ENCODE results near the gene CENPA.
"Not testable (repeated sequence)": the region's sequence is repeated elsewhere in the genome, so short reads cannot be mapped to it uniquely, and the experiment has no call there.

The CENPA gene

GRCh38 chr2:26785431-26786206, at the start of gene CENPA:
Gene CENPA (plus strand): TSS chr2:26786056. CDS start chr2:26786197, 141 bp downstream.
- DNase-seq = peak; percentile 30 to 96 (median 88)

GRCh38 chr2:26737221-26737620, 48.6 kb upstream of the CENPA start:
- no peak for DNase-seq

- DNase-seq = no peak
Measured at GRCh38 chr2:26738481-26738880, 47.4 kb upstream of the CENPA start.

- DNase-seq = no peak
Measured at GRCh38 chr2:26739514-26739913, 46.3 kb upstream of the CENPA start.

- DNase-seq = no peak
Measured at GRCh38 chr2:26740346-26740745, 45.5 kb upstream of the CENPA start.

- DNase-seq = no peak
Measured at GRCh38 chr2:26740890-26741302, 45.0 kb upstream of the CENPA start.

GRCh38 chr2:26742048-26742770, 43.6 kb upstream of the CENPA start:
- DNase-seq = no peak

- DNase-seq = no peak
Measured at GRCh38 chr2:26743852-26744251, 42.0 kb upstream of the CENPA start.

- DNase-seq = no peak
Measured at GRCh38 chr2:26744953-26745352, 40.9 kb upstream of the CENPA start.

- DNase-seq = peak in 13 of 14 donors; percentile 10 to 83 (median 53)
Measured at GRCh38 chr2:26745609-26746327, 40.1 kb upstream of the CENPA start.

- no peak for DNase-seq
Measured at GRCh38 chr2:26746934-26747333, 38.9 kb upstream of the CENPA start.

GRCh38 chr2:26749787-26750420, 36.0 kb upstream of the CENPA start:
- DNase-seq = not testable (repeated sequence)

- DNase-seq = not testable (repeated sequence)
Measured at GRCh38 chr2:26750467-26750866, 35.4 kb upstream of the CENPA start.

- DNase-seq = no peak
Measured at GRCh38 chr2:26752656-26753055, 33.2 kb upstream of the CENPA start.

- DNase-seq = no peak
Measured at GRCh38 chr2:26754539-26754938, 31.3 kb upstream of the CENPA start.

GRCh38 chr2:26754972-26755670, 30.7 kb upstream of the CENPA start:
- no peak for DNase-seq

- DNase-seq = no peak
Measured at GRCh38 chr2:26756337-26756736, 29.5 kb upstream of the CENPA start.

- peak in 1 of 14 donors; percentile 6 for DNase-seq
Measured at GRCh38 chr2:26757873-26758789, 27.7 kb upstream of the CENPA start.

GRCh38 chr2:26758790-26759321, 27.0 kb upstream of the CENPA start:
- DNase-seq = no peak

GRCh38 chr2:26759845-26760244, 26.0 kb upstream of the CENPA start:
- no peak for DNase-seq

- DNase-seq = not testable (repeated sequence)
Measured at GRCh38 chr2:26760991-26761390, 24.9 kb upstream of the CENPA start.
